Activated CD8-positive, alpha-beta memory T cell treated with anti-CD3 and anti-CD28 coated beads, Interleukin-2, amount 50 U/mL, for 24 hours (primary cell): ENCODE data around the gene CHST9.
"Not testable (repeated sequence)": the region's sequence is repeated elsewhere in the genome, so short reads cannot be mapped to it uniquely, and the experiment has no call there.

ENCODE experiments used
- DNase-seq: peaks from one replicate; pipeline ENCODE4 v3.0.0-alpha.2; 2020; ENCODE audit errors: extremely low read depth

The CHST9 gene

GRCh38 chr18:27171993-27172392, 13.1 kb downstream of the CHST9 start:
- DNase-seq: no peak

GRCh38 chr18:27165412-27165811, 19.7 kb downstream of the CHST9 start:
- DNase-seq: no peak

GRCh38 chr18:27164905-27165304, 20.2 kb downstream of the CHST9 start:
- DNase-seq: no peak

GRCh38 chr18:27163197-27163716, 21.9 kb downstream of the CHST9 start:
- not testable (repeated sequence) for DNase-seq

- DNase-seq: not testable (repeated sequence)
These were observed 35.9 kb downstream of the CHST9 start for GRCh38 chr18:27149240-27149639.

- no peak for DNase-seq
These were observed 40.4 kb downstream of the CHST9 start for GRCh38 chr18:27144672-27145071.

GRCh38 chr18:27143580-27144287, 41.4 kb downstream of the CHST9 start:
- no peak for DNase-seq

GRCh38 chr18:27142891-27143290, 42.2 kb downstream of the CHST9 start:
- DNase-seq: no peak

- DNase-seq: no peak
These were observed 43.2 kb downstream of the CHST9 start for GRCh38 chr18:27141876-27142275.

- DNase-seq: no peak
These were observed 47.0 kb downstream of the CHST9 start for GRCh38 chr18:27138079-27138478.

GRCh38 chr18:27136208-27136535, 48.9 kb downstream of the CHST9 start:
- DNase-seq: no peak

- DNase-seq: no peak
These were observed 49.5 kb downstream of the CHST9 start for GRCh38 chr18:27135504-27136207.

GRCh38 chr18:27130065-27130630, 55.0 kb downstream of the CHST9 start:
- no peak for DNase-seq

GRCh38 chr18:27124196-27124595, 60.9 kb downstream of the CHST9 start:
- no peak for DNase-seq

- DNase-seq: no peak
These were observed 64.0 kb downstream of the CHST9 start for GRCh38 chr18:27121108-27121507.

GRCh38 chr18:27120246-27120645, 64.9 kb downstream of the CHST9 start:
- DNase-seq: no peak

- DNase-seq: no peak
These were observed 66.1 kb downstream of the CHST9 start for GRCh38 chr18:27118973-27119372.

- DNase-seq: no peak
These were observed 70.3 kb downstream of the CHST9 start for GRCh38 chr18:27114842-27115241.

GRCh38 chr18:27113358-27113757, 71.8 kb downstream of the CHST9 start:
- DNase-seq: no peak

- no peak for DNase-seq
These were observed 74.8 kb downstream of the CHST9 start for GRCh38 chr18:27110319-27110718.

GRCh38 chr18:27109451-27109850, 75.7 kb downstream of the CHST9 start:
- no peak for DNase-seq

- DNase-seq: no peak
These were observed 76.3 kb downstream of the CHST9 start for GRCh38 chr18:27108842-27109241.

- DNase-seq: no peak
These were observed 80.4 kb downstream of the CHST9 start for GRCh38 chr18:27104743-27105142.
